ENCODE data around the gene ANKK1. TPM values are rescaled to one million over a fixed set of nuclear protein-coding genes. Genes with fewer than 3 reads are reported as not detected.

The ANKK1 gene
- total and polyA plus RNA-seq, 9 of the 15 experiments (the other 6 are each of a cell fraction or from before 2014, with no cell fraction given): not detected

DNA sequence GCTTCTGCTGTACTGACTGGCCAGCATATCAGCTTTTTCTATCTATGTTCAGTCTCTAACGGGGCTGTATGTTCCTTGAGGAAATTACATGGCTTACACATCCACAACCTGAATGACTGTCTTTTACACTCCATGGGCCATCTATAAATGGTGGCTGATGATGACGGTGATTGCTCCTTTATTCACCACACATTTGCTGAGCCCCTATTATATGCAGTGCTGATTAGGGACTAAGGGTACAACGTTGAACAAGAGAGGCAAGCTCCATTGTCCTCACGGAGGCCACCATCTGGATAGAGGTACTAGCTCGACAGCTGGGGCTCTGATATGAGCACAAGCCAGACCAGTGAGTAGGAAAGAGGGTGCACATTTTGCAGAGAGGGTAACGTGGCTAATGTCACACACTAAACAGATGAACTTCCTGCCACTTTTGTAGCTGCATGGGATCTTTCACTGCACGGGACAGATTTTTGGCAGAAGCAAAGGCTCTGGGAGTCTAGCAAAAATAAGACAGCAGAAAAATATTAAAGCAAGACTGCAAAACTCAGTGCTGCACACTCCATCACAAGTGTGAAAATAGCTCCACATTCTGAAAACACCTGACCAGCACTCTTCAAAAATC, 57.0 kb downstream of the ANKK1 start:
- TF ChIP-seq L3MBTL2 (IDR thresholded peaks at IDR 0.05): no peak
- TF ChIP-seq BRCA1 (IDR thresholded peaks at IDR 0.05): no peak
- TF ChIP-seq BRCA1 (CRISPR knock-in tag; IDR thresholded peaks at IDR 0.05): no peak
- TF ChIP-seq, protein P1, sequence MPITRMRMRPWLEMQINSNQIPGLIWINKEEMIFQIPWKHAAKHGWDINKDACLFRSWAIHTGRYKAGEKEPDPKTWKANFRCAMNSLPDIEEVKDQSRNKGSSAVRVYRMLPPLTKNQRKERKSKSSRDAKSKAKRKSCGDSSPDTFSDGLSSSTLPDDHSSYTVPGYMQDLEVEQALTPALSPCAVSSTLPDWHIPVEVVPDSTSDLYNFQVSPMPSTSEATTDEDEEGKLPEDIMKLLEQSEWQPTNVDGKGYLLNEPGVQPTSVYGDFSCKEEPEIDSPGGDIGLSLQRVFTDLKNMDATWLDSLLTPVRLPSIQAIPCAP (CRISPR knock-in tag; IDR thresholded peaks at IDR 0.05; ENCODE audit: borderline replicate concordance): no peak
- no peak for TF ChIP-seq ZC3H11A (IDR thresholded peaks at IDR 0.05; ENCODE audit: low read depth, low read length)
- WGBS (ENCODE audit: insufficient coverage, low coverage, missing lambda C conversion rate): 2% methylated on average over 7 of the region's 7 CpGs
- intact Hi-C loops (cut with micrococcal nuclease): no loop called here
- no peaks in the 10 kb centered on the region for H3K36me3 ChIP-seq (ENCODE audit: control insufficient read depth, insufficient read depth, low read length)
- no peak overlapping the region for H3K9ac ChIP-seq (ENCODE audit: insufficient read depth in 1 of 2, low read depth in 2 of 2, low read length in 2 of 2)
- H3K9me1 ChIP-seq (ENCODE audit: control insufficient read depth, insufficient read depth, low read length): no peaks in the 10 kb centered on the region
- ChIA-PET CTCF (ENCODE audit: low intra/inter-chr PET ratio) (no interaction called here), POLR2A (interaction anchor here (0.6 to 1.4 kb wide), 3 partner anchors 13 to 16 kb away, joined by 3 read pairs; no protein-coding TSS in a partner anchor)
- no peak overlapping the region for H3K4me3 ChIP-seq
- no peaks in the 10 kb centered on the region for H3K9me3 ChIP-seq (replicated peaks; ENCODE audit: control insufficient read depth, insufficient read depth, low read depth, low read length)
- in situ Hi-C loops (cut with MboI): no loop called here
- peaks cover 9 to 48% of the 10 kb centered on the region in 2 experiments; a peak in 4 of 5 replicates for H3K27me3 ChIP-seq (ENCODE audit: control insufficient read depth in 2 of 2, insufficient read depth in 2 of 2, low read length in 2 of 2)
- no peak for DNase-seq (ENCODE audit: extremely low read depth in 1 of 4, low spot score in 3 of 4)
- no peak overlapping the region for H3K27ac ChIP-seq (ENCODE audit: extremely low read depth, low read depth, low read length)
- no peak for FAIRE-seq
- no TSS peak for BruUV-seq (replicated peaks)
- peaks cover 4% of the 10 kb centered on the region; the same call in 1 of the 2 replicates for H4K20me1 ChIP-seq (replicated peaks; ENCODE audit: control insufficient read depth, insufficient read depth, low read length)
- no peak overlapping the region for H3K4me2 ChIP-seq (ENCODE audit: insufficient read depth, low read length)
- H3K4me1 ChIP-seq (replicated peaks in 1 of 2; ENCODE audit: control insufficient read depth in 2 of 2, insufficient read depth in 2 of 2, low read length in 2 of 2): peaks cover 0 to 5% of the 10 kb centered on the region in 2 experiments; a peak in 1 of 5 replicates
- H2AFZ ChIP-seq (ENCODE audit: low read depth, low read length): no peak overlapping the region
- H3K79me2 ChIP-seq (ENCODE audit: control insufficient read depth, insufficient read depth, low read length): no peaks in the 10 kb centered on the region
- no peak for ATAC-seq
